ENCODE measurements around the gene RPUSD1. TPM values are rescaled to one million over a fixed set of nuclear protein-coding genes. Genes with fewer than 3 reads are reported as not detected.

Gene RPUSD1
- total RNA-seq, 1 experiment from 2014 or later, result 24.9 TPM

DNA sequence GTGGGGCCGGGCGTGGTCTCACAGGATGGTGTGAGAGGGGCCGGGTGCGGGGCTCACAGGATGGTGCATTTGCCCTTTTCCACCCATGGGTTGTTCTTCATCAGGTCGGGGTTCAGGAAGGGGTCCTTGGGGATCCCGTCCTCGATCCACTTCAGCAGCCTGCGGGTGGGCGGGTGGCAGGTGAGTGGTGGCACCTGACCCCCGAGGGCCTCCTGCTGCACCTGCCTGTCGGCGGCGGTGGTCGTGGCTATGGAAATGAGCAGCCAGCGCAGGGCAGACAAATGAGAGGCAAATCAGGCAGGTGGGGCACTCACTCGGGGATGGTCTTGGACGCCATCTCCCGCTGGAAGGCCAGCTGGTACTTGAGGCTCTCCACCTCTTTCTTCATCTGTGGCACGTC lies 10.5 kb upstream of the RPUSD1 start:
- POLR2A ChIA-PET, result no interaction called here
- Mint-ChIP-seq H3K4me1 (ENCODE audit: insufficient read depth, unreplicated experiment) (peaks cover 5% of the 10 kb centered on the region), H3K4me3 (ENCODE audit: unreplicated experiment) (no peak overlapping the region), H3K9me3 (ENCODE audit: unreplicated experiment) (no peaks in the 10 kb centered on the region), H3K27ac (ENCODE audit: low read depth, unreplicated experiment) (no peak overlapping the region), H3K36me3 (ENCODE audit: insufficient read depth, unreplicated experiment) (no peaks in the 10 kb centered on the region), H3K27me3 (ENCODE audit: insufficient read depth, unreplicated experiment) (no peaks in the 10 kb centered on the region)
- no peak for DNase-seq (ENCODE audit: unreplicated experiment)
- CTCF ChIA-PET, result no interaction called here
- TF ChIP-seq, protein P1, sequence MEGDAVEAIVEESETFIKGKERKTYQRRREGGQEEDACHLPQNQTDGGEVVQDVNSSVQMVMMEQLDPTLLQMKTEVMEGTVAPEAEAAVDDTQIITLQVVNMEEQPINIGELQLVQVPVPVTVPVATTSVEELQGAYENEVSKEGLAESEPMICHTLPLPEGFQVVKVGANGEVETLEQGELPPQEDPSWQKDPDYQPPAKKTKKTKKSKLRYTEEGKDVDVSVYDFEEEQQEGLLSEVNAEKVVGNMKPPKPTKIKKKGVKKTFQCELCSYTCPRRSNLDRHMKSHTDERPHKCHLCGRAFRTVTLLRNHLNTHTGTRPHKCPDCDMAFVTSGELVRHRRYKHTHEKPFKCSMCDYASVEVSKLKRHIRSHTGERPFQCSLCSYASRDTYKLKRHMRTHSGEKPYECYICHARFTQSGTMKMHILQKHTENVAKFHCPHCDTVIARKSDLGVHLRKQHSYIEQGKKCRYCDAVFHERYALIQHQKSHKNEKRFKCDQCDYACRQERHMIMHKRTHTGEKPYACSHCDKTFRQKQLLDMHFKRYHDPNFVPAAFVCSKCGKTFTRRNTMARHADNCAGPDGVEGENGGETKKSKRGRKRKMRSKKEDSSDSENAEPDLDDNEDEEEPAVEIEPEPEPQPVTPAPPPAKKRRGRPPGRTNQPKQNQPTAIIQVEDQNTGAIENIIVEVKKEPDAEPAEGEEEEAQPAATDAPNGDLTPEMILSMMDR (IDR thresholded peaks at IDR 0.05; ENCODE audit: unreplicated experiment), result no peak
- intact Hi-C loops (cut with micrococcal nuclease), result no loop called here
- BruUV-seq (replicated peaks), result no TSS peak

DNA sequence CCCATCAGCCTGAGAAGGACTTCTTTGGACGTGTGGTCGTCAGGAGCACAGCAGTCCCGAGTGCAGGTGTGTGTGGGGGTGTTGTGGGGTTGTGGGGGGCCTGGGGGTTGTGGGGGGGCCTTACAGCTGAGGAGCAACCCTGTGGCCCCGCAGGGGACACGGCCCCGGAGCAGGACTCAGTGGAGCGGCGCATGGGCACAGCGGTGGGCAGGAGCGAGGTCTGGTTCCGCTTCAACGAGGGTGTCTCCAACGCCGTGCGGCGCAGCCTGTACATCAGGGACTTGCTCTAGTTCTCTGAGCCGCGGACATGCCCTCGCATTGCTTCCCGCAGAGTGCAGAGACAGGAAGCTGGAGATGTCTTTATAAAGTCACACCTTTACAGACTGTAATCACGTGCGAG lies 9.5 kb upstream of the RPUSD1 start:
- Mint-ChIP-seq H3K36me3 (ENCODE audit: insufficient read depth, unreplicated experiment) (no peaks in the 10 kb centered on the region), H3K4me1 (ENCODE audit: insufficient read depth, unreplicated experiment) (peaks cover 5% of the 10 kb centered on the region), H3K9me3 (ENCODE audit: unreplicated experiment) (no peaks in the 10 kb centered on the region), H3K4me3 (ENCODE audit: unreplicated experiment) (no peak overlapping the region), H3K27ac (ENCODE audit: low read depth, unreplicated experiment) (no peak overlapping the region), H3K27me3 (ENCODE audit: insufficient read depth, unreplicated experiment) (no peaks in the 10 kb centered on the region)
- TF ChIP-seq, protein P1 (IDR thresholded peaks at IDR 0.05; ENCODE audit: unreplicated experiment), result no peak
- DNase-seq (ENCODE audit: unreplicated experiment), result no peak
- CTCF ChIA-PET, result no interaction called here
- intact Hi-C loops (cut with micrococcal nuclease), result no loop called here
- no TSS peak for BruUV-seq (replicated peaks)
- POLR2A ChIA-PET, result interaction anchor here (0.7 kb wide), 1 partner anchor 10 kb away, joined by 3 read pairs; no protein-coding TSS in a partner anchor

DNA sequence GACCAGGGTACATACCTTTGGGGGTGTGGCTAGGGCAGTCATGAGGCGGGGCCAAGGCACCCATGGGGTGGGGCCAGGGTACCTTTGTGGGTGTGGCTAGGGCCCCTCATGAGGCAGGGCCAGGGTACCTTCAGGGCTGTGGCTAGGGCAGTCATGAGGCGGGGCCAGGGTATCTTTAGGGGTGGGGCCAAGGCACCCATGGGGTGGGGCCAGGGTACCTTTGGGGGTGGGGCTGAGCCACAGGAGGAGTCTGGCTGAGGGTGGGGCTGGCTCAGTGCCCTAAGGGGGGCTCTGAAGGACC lies 8.9 kb upstream of the RPUSD1 start:
- CTCF ChIA-PET, result interaction anchor here (0.7 kb wide), 2 partner anchors 56 to 304 kb away, joined by 3 to 4 read pairs; partner anchors contain the start of gene CIAO3
- TF ChIP-seq, protein P1 (IDR thresholded peaks at IDR 0.05; ENCODE audit: unreplicated experiment), result no peak
- Mint-ChIP-seq H3K4me3 (ENCODE audit: unreplicated experiment) (no peak overlapping the region), H3K4me1 (ENCODE audit: insufficient read depth, unreplicated experiment) (peaks cover 5% of the 10 kb centered on the region), H3K27me3 (ENCODE audit: insufficient read depth, unreplicated experiment) (no peaks in the 10 kb centered on the region), H3K27ac (ENCODE audit: low read depth, unreplicated experiment) (no peak overlapping the region), H3K9me3 (ENCODE audit: unreplicated experiment) (no peaks in the 10 kb centered on the region), H3K36me3 (ENCODE audit: insufficient read depth, unreplicated experiment) (no peaks in the 10 kb centered on the region)
- BruUV-seq (replicated peaks), result no TSS peak
- intact Hi-C loops (cut with micrococcal nuclease), result no loop called here
- POLR2A ChIA-PET, result interaction anchor here (0.7 kb wide), 1 partner anchor 11 kb away, joined by 3 read pairs; no protein-coding TSS in a partner anchor
- no peak for DNase-seq (ENCODE audit: unreplicated experiment)

DNA sequence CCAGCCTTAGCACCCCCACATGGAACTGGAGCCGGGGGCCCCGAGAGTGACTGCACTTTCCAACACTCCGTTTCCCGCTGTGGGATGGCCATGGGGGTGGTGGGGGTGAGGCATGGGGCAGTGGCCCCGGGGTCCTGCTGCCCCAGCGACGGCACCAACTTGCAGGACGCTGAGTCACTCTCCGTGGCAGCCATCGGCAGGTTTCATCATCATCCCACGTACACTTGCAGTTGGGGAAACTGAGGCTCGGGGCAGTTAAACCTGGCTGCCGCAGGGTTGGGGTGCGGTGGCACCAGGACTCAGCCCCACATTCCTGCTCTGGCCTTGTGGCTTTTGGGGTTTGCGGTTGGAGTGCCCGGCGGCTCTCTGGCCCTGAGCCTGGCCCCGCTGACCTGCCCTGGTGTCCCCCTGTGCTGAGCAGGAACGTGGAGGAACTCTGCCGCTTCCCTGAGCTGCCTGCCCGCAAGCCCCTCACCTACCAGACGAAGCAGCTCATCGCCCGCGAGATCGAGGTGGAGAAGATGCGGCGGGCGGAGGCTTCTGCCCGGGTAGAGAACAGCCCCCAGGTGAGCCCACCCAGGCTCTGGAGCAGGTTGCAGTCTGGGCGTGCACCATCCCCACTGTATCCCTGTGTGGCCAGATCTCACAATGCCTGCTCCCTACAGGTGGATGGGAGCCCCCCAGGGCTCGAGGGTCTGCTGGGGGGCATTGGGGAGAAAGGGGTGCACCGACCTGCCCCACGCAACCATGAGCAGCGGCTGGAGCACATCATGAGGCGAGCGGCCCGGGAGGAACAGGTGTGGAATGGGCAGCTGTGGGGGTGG lies 8.3 kb upstream of the RPUSD1 start:
- CTCF ChIA-PET, result interaction anchor here (0.5 to 0.7 kb wide), 4 partner anchors 55 to 311 kb away, joined by 3 to 4 read pairs (median 3); partner anchors contain the start of gene CIAO3
- Mint-ChIP-seq H3K9me3 (ENCODE audit: unreplicated experiment) (no peaks in the 10 kb centered on the region), H3K4me3 (ENCODE audit: unreplicated experiment) (no peak overlapping the region)

More for the DNA sequence above, 8.3 kb upstream of the RPUSD1 start:
- intact Hi-C loops (cut with micrococcal nuclease), result no loop called here
- DNase-seq (ENCODE audit: unreplicated experiment), result no peak
- no TSS peak for BruUV-seq (replicated peaks)
- peaks cover 5% of the 10 kb centered on the region for H3K4me1 Mint-ChIP-seq (ENCODE audit: insufficient read depth, unreplicated experiment)
- H3K27ac Mint-ChIP-seq (ENCODE audit: low read depth, unreplicated experiment), result no peak overlapping the region
- TF ChIP-seq, protein P1 (IDR thresholded peaks at IDR 0.05; ENCODE audit: unreplicated experiment), result no peak
- POLR2A ChIA-PET, result interaction anchor here (0.7 to 1.4 kb wide), 2 partner anchors 12 to 55 kb away, joined by 3 to 4 read pairs; partner anchors contain the start of gene CIAO3
- H3K27me3 Mint-ChIP-seq (ENCODE audit: insufficient read depth, unreplicated experiment), result no peaks in the 10 kb centered on the region
- H3K36me3 Mint-ChIP-seq (ENCODE audit: insufficient read depth, unreplicated experiment), result peaks cover 1% of the 10 kb centered on the region

All from MCF 10A (cell line).